NCI-H226 (cell line): ENCODE measurements around the gene LBHD1.
"Not testable (repeated sequence)": the region's sequence is repeated elsewhere in the genome, so short reads cannot be mapped to it uniquely, and the experiment has no call there.

Experiments used
- DNase-seq: peaks from one replicate; pipeline ENCODE4 v3.0.0-alpha.2; 2015

The LBHD1 gene

DNA sequence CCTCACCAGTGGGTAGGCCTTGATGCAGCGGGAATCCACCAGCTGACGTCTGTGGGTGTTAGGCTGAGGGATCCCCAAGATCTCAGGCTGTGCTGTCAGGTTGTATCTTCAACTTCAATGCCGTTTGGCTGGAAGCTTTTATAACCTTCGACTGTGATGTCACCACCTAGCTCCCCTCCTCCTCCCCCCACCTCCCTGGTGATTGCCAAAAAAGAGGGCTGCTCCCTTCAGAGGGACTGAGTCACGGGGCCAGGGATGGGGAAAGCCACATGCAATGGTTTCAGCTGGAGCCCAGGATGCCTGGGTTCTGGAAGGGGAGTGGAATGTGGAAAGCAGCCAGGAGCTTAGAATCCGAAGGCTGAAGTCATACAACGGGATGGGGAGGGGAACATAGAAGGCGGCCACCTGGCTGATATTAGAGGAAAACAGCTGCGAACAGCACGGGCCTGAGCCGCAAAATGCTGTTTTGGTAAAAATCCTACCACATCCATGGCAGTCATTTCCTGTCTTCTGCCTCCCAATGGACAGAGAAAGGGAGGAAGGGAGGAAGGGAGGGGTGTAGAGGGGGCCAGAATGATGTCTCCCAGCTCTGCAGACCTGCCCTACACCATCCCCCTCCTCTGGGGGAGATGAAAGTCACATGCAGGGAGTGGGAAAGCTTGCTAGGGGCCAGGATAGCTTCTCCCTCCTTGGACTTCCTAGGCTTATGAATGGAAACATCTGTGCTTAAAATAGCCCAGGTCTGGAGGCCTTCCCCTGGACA, 17.5 kb upstream of the LBHD1 start, which contains the start of gene LRRN4CL:
Gene LRRN4CL (minus strand): TSS at position 110 of the 763 bp plus-strand sequence. CDS start 1,022 bp downstream, outside the sequence.
- DNase-seq = peak; percentile 92

- DNase-seq = no peak
These were observed 16.4 kb upstream of the LBHD1 start for GRCh38 chr11:62688491-62688890.

DNA sequence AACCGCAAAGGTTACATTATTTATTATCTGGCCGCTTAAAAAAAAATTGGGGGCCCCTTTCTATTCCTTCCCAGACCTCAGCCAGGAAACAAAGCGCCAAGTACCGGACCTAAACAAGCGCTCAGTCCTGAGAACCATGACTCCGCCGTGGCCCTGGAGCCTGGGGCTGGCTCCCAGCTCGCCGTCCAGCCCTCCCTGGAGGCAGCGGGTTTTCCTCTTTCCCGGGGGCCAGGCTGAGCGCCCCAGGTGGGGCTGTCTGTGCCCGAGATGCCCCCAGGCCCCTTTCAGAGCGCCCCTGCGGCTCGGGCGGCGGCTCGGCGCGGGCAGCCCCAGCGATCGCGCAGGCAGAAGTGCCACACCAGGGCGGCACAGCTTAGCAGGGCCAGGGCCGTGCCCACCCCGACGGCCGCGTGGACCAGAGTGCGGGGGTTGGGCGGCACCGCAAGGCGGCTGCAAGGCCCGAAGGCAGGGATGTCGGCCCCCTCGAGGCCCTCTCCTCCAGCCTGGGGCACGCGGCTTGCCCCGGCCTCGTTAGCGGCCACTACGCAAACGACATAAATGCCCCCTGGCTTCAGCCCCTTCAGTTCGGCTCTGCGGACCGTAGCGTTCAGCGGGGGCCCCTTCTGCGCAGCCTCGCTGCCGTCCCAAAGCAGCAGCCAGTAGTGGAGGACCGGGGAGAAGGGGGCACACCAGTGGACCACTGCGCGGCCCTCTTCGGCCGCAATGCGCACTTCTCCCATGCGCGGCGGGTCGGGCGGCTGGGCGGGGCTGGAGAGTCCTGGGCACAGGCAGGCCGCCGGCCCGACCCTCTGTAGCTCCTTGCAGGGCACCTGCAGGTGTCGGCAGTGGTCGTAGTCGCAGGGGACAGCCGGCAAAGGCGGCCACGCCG, 15.7 kb upstream of the LBHD1 start:
- DNase-seq = no peak

- no peak for DNase-seq
These were observed 10.5 kb upstream of the LBHD1 start for GRCh38 chr11:62682518-62682917.

- DNase-seq = peak; percentile 71
These were observed 8.8 kb upstream of the LBHD1 start for GRCh38 chr11:62680825-62681240.

GRCh38 chr11:62678770-62679696, 7.0 kb upstream of the LBHD1 start, which contains the start of gene UBXN1:
UBXN1 (minus strand) TSS chr11:62679073; CDS start chr11:62678923, 150 bp downstream.
- DNase-seq = peak; percentile 85

DNA sequence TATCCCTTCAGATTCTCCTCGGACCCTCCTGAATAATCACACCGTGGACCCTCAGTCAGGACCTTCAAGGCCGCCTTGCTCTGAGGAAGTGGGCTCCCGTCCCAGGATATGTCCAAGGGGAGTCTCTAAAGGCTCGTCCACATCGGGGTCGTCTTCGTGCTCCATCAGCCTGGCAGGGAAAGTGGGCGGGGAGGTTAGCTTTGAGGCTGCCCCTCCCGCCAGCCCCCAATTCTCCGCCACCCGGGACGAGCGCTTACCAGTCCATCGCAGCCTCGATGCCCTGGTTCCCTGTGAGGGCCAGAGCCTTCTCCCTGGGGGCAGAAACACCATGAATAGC, 6.3 kb upstream of the LBHD1 start:
- DNase-seq = no peak

GRCh38 chr11:62677714-62678113, 5.6 kb upstream of the LBHD1 start:
- DNase-seq = no peak

DNA sequence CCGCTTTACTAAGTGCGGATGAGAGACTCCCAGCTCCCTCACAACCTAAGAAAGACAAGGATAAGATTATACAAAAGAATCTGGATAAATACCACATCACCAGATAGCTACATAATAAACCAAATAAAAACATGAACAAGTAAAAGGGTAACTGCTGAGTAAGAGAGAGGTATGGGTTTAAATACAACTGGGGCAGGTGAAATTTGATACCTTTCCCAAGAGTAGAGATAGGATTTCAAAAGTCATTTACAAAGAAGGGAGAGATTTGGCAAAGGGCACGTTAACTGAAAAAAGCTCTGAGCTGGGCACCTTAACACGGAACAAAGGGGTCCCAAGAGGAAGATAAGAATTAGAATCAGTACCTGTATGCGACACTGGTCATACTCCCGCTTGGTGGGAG, 5.1 kb upstream of the LBHD1 start:
- no peak for DNase-seq

DNA sequence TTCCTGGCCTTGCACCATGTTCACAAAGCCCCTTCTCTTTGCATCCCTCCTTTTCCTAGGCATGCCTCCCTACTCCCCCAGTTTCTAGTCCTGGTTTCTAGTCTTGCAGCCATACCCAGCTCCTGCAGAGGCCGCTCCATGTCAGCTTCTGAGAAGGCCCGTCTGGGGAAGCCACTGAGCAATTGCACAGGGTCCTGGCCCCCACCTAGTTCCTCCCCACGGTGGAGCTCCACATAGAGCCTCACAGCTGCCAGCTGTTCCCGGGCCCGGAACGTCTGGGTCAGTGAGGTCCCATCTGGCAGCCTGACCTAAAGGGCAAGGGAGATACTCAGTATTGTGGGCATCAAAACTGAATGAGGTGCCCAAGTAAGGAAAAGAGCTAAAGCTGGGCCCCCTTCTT, 4.6 kb upstream of the LBHD1 start:
- no peak for DNase-seq

GRCh38 chr11:62675415-62675814, 3.3 kb upstream of the LBHD1 start:
- not testable (repeated sequence) for DNase-seq

DNA sequence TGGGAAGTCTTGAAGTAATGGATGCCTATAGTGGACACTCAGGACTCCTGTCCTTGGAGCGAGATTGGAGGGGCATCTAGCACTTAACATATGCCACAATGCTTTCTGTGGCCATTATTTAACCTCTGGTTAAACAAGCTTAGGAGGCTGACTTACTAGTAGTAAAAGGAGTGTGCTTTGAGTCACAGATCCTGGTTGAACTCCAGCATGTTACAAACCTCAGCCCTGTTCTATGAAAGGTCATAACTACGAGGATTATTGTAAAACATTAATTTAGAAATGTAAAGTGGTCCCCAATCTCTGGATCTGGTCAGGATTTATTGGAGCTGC, 1.1 kb upstream of the LBHD1 start:
- no peak for DNase-seq

GRCh38 chr11:62671236-62671607, 845 bp downstream of the LBHD1 start:
- DNase-seq = no peak

GRCh38 chr11:62669420-62670161, 2.5 kb downstream of the LBHD1 start:
- no peak for DNase-seq

GRCh38 chr11:62667460-62667859, 4.6 kb downstream of the LBHD1 start:
- DNase-seq = no peak

- no peak for DNase-seq
These were observed 5.7 kb downstream of the LBHD1 start for GRCh38 chr11:62666259-62666926.

DNA sequence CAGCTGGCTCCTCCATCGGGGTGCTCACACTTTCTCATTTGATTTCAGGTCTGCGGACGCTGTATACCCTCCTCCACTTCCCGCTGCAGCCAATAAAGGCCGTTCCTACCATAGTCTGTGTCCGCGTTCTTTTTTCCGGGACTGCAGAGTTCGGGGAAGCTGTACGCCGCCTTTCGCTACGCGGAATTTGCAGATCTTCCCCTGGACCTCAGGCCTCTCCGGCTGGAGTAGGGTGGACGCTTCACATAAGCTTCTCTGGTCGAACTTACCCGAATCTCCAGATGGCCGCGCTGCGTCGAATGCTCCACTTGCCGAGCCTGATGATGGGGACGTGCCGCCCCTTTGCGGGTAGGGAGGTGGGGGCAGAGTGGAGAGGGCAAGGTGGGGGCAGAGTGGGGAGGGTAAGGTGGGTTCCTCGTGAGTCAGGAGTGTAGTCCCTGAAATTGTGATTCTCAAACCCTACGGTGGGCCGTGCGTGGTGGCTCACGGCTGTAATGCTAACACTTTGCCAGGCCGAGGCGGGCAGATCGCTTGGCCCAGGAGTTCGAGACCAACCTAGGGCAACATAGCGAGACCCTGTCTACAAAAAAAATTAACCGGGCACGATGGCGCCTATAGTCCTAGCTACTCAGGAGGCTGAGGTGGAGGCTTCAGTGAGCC, 6.3 kb downstream of the LBHD1 start:
- DNase-seq = no peak

DNA sequence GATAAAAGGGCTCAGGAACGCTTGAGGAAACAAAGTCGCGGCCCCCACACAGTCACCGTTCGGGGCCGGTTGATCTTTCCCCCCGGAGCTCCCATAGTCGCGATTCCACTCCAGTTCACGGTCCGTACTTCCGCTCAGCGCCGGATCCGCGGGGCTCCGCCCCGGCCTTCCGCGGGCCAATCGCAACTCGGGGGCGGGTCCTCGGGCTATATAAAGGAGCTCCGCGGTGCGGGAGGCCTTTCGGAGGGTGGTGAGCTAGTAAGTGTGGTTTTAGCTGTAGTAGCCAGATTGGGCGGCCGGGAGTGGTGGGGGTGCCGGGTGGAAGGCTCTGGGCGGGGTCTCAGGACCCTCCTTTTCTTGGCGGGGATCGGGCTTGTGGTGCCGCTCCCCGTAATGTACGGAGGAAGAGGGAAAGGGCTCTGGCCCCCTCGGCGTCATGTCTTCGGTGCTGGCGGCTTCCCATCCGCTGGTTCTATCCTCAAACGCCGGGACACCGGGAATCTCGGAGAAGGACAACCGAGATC, 6.9 kb downstream of the LBHD1 start, which contains the start of the genes C11orf98 and CSKMT:
Gene C11orf98 (minus strand): TSS at position 136 of the 524 bp plus-strand sequence. CDS start 41 bp downstream, at position 95.
Gene CSKMT (plus strand): TSS at position 238 of the 524 bp plus-strand sequence. CDS start 568 bp downstream, outside the sequence.
- DNase-seq = peak; percentile 82

GRCh38 chr11:62664405-62665074, 7.5 kb downstream of the LBHD1 start:
- peak; percentile 21 for DNase-seq
